HG02973 (cell line): ENCODE measurements around the gene SLC25A26.
"Not testable (repeated sequence)": the region's sequence is repeated elsewhere in the genome, so short reads cannot be mapped to it uniquely, and the experiment has no call there.

ENCODE experiments used
- ATAC-seq: cut with Tn5 transposase; IDR thresholded peaks from one replicate; pipeline ENCODE4 v1.9.1; 2021; ENCODE audit warnings: moderate library complexity; ENCODE audit not compliant: unreplicated experiment

Gene SLC25A26

GRCh38 chr3:66226093-66226492, 5.3 kb downstream of the SLC25A26 start:
- not testable (repeated sequence) for ATAC-seq

DNA sequence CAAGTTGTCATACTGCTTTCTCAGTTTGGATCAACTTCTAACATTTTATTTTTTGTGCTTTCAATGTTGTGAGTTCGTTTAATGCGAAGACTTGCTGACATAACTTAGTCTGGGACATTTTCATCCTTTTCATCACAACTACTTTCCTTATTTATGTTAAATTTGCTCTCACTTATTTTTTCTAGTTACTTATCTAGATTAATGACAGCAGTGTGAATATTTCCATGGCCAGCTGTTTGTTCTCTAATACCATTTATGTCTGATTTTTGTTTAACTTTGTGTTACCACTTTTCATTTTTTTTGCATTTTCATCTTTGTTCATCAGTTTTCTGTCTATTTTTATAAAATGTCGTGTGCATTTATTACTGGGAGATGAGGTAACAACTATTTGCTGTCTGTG, 6.2 kb downstream of the SLC25A26 start:
- ATAC-seq = no peak

- no peak for ATAC-seq
These were observed 7.1 kb downstream of the SLC25A26 start for GRCh38 chr3:66227915-66228314.

DNA sequence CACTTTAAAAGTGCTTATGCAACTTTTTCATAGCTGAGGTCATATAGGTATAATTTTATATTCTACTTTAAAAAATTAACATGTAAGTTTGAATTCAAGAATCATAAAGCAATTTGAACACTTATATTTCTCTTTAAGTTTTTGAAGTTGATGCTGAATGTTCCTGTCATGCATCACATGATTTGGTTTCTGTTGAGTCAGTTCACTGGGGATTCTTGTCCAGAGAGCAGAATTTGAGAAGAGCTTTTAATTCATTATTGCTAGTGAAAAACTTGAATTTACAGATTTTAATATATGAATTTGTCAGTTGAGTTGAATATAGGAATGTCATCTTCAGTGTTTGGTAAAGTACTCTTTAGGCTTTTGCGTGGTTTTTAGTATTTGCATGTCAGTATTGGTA, 7.9 kb downstream of the SLC25A26 start:
- ATAC-seq = no peak

GRCh38 chr3:66229931-66230330, 9.1 kb downstream of the SLC25A26 start:
- no peak for ATAC-seq

DNA sequence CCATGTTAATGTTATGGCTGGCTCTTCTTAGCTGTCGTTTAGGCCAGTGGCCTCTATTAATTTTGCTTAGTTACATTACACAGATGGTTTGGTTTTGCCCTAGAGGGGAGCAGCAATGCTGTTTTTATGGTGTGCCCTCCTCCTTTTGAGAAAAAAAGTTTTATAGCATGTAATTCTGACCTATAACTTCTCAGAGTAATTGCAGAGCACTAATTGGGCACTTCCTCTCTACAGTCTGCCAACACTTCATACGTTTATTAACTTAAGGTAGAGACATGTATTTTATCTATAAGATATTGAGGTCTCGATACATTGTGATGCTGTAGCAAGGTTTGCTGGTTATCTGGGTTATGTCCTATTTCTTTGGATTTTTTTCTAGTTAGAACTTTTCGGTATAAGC, 12.2 kb downstream of the SLC25A26 start:
- no peak for ATAC-seq

- ATAC-seq = no peak
These were observed 15.5 kb downstream of the SLC25A26 start for GRCh38 chr3:66236281-66236680.

DNA sequence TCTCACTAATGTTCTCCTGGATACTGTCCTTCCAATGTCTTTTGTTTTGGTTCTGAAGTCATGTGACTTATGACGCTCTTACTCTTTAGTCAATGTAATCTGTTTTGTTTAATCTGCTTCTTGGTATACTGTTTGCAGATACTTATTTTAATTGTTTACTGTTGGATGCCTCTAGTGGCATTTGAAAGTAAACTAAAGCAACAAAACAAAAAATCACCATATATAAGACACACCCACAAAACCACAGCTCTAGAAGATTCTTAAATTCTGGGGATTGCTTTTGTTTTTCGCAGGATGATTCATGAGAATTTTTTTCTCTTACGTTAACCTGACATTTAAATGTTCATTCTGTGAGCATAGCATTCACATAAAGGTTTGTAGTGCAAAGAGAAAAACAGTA, 16.8 kb downstream of the SLC25A26 start:
- ATAC-seq = no peak

DNA sequence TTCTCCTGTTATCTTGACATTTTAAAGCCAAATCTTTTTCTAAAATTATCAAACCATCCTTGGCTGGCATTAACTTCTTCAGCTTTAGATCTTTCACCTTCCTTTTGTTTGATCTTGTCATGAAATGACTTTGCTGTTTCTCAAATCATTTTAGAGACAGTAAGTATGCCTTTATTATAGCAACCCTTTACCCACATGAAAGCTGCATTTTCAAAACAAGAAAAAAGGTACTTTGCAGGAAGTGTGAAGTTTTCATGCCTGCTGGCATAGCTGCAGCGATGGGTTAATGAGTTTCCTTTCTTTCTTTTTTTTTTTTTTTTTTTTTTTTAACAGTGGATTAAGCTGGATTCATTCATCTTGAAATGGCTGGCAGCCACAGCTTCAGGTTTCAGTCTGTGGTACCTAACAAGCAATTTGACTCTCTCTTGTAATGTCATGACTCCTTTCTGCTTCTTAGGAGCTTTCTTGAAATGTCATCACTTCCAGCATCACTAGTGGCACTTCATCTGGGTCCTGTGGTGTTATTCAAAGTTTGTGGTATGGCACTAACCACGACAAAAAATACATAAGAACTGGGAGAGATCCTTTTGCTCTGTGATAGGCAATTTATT, 18.8 kb downstream of the SLC25A26 start:
- ATAC-seq = no peak

- ATAC-seq = no peak
These were observed 20.7 kb downstream of the SLC25A26 start for GRCh38 chr3:66241466-66241865.

DNA sequence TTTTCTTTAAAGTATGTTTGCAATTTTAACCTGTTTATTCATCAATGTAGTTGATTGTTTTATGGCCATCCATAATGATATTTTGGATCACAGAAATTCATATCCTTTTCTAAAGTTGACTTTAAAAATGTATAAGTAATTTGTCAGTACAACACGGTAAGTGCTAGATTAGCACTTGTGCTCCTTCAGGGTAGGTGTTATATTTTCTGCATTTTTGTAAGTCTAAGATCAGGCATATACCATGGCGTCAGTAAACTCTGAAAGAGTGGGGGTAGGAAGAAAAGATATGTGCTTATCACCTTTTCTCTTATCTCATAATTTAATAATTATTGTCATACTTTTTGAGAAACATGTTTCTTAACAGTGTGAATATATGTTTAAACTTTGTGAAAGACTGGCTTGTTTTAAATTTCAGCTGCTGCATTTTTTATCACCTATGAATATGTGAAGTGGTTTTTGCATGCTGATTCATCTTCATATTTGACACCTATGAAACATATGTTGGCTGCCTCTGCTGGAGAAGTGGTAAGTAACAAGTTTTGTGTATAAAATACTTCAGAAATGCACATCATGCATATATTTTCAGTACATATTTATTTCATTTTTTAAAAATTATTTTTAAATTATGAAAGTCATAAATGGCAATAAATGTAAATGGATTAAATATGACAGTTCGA, 22.1 kb downstream of the SLC25A26 start:
- no peak for ATAC-seq

DNA sequence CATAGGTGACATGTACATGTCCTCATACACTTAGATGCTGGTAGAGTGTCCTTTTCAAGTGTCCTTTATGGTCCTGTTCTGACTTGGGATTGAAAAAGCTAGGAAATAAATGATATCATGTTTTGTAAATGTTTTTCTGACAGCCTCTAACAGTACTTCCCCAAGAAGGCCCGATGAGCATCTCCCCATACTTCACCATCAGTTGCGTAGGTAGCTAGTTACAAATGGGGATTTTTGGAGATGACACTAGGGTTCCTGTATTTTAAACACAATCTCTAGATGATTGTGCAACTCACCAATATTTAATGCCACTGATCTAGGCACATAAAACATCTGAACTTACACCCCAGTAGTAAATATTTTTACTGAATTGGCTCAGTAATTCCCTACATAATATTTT, 27.8 kb downstream of the SLC25A26 start:
- ATAC-seq = no peak

DNA sequence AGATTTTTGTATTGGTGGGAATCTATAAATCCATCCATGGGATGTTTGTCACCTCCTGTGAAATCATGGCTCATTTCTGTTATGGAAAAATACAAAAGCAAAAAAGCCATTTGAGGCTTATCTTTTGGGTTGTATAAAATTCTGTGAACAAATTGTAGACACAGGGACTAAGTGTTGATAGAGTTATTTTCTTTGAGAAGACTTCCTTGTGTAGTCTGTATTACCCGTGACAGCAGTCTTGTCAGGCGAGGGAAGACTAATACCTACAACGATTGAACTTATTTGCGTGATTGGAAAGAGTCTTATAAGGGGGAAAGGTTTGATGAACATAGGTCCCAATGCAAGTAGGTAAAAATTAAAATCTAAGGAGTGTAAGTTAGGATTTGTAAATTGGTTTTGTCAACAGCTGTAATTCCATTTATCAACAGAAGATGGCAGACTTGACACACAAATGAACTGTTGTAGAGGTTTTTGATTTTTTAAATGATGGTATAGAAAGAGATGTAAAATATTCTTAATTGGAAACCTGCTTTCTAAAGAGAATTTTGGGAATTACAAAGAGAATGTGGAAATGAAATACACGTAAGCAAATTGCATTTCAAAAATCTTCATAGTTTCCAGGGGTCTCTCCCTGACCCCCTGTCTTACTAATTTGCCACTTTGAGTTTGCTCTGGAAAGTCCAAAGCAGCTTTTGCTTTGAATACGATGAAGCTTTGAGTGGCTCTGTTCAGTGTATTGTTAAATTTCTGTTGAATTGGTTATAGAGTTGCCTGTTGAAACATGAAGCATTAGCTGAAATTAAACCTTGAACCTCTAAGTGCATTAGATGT, 33.2 kb downstream of the SLC25A26 start:
- ATAC-seq = no peak

DNA sequence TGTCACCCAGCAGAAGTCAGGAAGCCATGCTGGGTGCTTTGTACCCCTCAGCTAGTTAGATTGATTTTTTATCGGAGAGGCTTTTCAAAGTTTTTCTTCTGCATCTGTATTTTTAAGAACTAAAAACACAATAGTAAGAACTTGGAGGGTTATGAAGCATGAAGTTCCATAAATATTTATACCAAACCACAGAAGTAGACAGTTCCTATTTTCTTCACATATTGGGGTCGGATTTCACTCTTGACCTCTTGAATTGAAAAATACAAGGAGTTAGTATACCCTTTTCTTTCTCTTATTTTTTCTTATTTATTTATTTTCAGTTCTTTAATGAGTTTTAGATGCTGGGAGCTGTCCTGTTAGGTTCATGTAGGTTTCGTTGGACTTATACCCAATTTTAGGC, 35.1 kb downstream of the SLC25A26 start:
- ATAC-seq = no peak

DNA sequence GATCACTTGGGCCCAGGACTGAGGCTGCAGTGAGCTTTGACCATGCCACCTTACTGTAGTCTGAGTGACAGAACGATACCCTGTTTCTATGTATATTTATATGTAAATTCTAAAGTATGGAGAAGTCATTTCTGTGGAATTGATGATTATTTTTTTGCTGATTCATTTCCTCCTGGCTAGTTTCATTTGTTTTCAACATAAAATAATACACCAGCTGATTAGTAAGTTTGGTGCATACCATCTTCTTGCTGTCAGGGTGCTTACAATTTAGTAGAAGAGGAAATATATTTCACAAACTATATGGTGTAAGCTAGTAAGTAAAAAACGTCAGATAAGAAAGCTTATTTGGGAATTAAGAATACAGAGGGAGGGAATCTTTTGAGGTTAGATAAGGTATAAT, 36.0 kb downstream of the SLC25A26 start:
- no peak for ATAC-seq

GRCh38 chr3:66259566-66260255, 38.9 kb downstream of the SLC25A26 start:
- no peak for ATAC-seq

GRCh38 chr3:66260431-66260830, 39.6 kb downstream of the SLC25A26 start:
- ATAC-seq = no peak

GRCh38 chr3:66261355-66261754, 40.6 kb downstream of the SLC25A26 start:
- no peak for ATAC-seq

DNA sequence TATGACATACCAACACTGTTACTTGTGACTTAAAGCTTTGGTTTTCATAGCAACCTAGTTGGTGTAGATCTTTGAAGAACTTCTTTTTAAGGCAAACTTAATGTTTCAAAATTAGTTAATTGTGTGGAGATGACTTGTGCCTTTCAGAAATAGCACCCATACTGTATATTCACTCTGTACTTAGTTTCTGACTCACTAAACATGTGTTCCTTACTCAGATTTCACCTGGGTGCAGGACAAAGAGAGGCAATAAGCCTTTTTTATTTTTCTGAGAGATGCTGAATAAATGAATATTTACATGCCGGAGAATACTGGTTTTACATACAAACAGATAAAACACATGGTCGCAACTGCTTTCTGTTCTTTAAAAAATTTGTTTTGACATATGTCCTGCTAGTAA, 44.8 kb downstream of the SLC25A26 start:
- no peak for ATAC-seq

DNA sequence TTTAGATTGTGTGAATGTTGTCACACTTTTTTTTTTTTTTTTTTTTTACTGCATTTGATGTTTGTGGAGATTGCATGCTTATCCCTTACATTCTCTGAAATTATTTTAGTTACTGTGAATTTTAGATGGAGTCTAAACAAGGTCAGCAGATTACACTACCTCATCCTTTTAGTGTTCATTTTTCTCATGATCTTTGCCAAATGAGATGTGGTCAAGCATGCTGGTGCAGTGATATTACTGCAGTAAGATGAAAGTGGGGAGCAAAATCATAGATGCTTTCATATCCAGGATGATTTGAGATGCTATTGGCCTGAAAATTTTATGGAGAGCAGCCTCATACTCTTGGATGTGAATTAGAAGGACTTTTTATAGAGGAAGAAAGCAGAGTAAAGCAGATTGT, 45.8 kb downstream of the SLC25A26 start:
- ATAC-seq = no peak

- peak; percentile 57 for ATAC-seq
These were observed 46.2 kb downstream of the SLC25A26 start for GRCh38 chr3:66267031-66267430.
